Eye (tissue), 1 donor: ENCODE measurements around the gene EGLN1.
A peak's percentile ranks its signal among the peaks of the same experiment; 100 is the strongest.
"Not testable (repeated sequence)": the region's sequence is repeated elsewhere in the genome, so short reads cannot be mapped to it uniquely, and the experiment has no call there.

Experiments used
- DNase-seq: peaks from one replicate; pipeline ENCODE4 v3.0.0-alpha.2; 2015

EGLN1 gene

DNA sequence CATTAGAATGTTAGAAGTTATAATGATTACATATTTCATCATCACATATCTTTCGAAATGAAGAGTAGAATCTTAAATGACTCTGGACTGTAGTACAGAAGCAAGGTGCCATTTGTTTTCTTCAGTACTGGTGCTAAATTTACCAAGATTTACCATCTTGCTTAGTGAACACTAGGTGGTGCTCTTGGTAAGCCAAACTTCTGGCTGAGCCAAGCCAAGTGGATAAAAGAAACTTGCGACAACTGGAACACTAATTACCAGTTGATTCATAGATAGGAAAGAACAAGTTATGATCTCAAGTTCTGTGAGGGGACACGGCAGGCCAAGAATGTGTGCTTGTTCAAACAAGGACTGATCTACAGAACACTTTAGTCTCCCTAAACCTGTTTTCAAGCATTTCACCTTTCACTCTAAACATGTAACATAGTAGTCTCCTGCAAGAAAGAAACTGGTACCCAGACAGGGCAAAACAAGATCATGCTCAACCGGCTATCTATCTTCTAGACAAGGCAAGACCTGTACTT lies 64.2 kb downstream of the EGLN1 start:
- peak; percentile 86 for DNase-seq

DNA sequence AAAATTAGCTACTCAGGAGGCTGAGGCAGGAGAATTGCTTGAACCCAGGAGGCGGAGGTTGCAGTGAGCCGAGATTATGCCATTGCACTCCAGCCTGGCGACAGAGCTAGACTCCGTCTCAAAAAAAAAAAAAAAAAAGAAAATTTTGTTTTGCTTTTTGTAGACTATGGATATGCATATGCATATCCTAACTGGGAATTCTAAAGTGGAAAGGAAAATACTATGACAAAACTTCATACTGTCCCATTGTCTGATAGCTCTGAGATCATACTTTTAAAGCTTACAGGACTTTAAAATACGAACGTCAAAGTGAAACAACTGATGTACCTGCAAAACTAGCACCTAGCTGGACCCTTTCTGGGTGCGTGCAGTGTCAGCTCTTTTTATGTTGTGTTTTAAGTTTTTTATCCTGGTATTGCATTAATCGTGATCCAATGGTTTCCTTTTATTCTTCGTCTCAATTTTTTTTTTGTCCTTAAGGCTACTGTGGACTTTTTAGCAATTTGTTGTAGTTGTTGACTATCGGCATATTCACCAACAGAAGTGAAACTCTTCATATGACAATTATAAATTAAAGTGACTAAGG lies 64.8 kb downstream of the EGLN1 start:
- no peak for DNase-seq

DNA sequence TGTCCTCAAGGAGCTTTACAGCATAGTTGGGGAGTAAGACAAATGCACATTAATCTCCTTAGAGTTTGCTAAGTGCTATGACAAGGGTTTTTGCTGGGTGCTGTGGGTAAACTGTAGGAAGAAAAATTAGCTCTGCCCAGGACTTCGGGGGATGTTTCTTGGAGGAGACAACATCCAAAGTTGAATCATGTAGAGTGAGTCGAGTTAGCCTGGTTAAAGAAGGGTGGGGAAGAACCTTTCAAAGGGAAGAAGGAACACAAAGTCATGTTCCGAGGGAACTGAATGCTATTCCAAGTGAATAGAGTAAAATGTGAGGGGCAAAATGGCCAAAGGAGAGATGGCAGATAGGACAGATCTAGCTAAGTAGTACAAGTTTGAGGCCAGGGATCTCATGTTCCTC lies 66.9 kb downstream of the EGLN1 start:
- DNase-seq, result no peak

DNA sequence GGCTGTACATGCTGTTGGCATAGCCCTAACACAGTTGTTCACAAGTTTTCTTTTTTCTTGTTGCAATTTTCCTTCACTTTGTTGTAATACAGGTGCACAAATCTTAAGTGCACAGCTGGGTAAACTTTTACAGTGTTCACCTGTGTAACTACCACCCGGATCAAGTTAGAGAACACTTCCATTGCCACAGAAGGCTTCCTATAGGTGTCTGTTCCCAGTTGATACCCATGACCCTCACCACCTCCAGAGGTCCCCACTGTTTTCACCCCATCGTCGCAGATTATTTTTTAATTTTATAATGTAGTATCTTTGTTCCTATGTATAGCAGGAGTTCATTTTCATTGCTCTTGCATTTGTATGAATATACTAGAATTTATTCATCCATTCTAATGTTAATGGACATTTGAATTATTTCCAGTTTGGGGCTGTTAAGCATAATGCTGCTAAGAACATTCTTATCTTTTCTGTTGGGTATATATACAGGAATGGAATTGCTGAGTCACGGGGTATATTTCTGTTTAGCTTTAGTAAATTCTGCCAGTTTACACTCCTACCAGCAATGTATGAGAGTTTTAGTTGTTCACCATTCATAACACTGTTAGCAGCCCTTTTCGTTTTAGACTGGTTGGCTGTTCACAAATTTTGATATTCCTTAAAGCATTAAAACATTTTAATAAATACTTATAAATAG lies 67.6 kb downstream of the EGLN1 start:
- DNase-seq, result no peak

DNA sequence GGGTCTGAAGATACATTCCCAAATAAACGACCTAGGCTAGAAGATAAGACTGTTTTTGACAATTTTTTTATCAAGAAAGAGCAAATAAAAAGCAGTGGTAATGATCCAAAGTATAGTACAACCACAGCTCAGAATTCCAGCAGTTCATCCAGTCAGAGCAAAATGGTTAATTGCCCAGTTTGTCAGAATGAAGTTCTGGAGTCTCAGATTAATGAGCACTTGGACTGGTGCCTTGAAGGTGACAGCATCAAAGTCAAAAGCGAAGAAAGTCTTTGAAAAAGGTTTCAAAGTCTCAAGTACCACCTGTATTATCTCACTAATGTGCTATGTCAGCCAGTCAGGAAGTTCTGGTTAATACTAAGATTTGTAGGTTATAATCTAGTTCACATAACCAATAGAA lies 69.0 kb downstream of the EGLN1 start:
- no peak for DNase-seq

DNA sequence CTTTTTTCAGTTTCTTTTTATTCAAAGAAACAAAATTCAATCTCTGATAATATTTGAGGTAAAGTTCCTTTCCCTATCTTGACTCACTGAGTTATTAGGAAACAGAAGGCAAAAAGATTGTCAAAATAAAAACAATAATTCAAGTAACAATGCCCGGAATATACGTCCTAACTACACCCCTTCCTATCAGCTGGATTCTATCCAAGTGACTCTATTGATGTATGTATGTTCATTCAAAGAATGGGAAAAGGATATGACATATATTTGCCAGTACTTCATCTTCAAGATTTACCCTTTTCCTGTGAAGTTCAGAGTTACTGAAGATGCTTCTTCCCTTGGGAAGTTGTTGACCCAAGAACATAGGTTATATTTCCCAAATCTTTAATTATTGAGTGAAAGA lies 70.3 kb downstream of the EGLN1 start:
- DNase-seq, result no peak

DNA sequence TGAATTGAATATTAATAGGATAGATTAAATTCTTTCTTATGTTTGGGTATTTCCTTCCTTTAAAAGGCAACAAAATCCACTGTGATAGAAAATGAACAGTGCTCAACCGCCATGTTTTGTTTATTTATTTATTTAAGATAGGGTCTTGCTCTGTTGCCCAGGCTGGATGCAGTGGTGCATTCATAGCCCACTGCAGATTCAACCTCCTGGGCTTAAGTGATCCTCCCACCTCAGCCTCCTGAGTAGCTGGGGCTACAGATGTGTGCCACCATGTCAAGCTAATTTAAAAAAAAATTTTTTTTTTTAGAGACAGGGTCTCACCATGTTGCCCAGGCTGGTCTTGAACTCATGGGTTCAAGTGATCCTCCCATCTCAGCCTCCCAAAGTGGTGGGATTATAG lies 73.2 kb downstream of the EGLN1 start:
- not testable (repeated sequence) for DNase-seq

DNA sequence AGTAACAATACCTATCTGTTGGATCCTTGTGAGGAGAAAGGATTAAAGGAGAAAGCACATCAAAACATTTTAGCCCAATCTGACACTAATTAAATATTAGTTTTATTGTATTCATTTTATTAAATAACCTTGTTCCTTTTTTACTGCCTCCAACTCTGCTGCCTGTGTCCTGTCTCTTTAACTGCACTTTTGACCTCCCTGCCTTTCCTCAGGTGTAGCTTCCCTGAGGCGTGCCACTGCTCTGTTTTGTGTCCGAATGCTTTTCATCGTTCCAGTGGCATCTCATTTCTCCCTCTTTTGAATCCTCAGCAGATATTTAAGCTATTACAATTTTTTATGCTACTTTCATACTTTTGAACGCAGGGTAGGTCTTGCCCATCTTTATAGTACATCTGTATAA lies 73.6 kb downstream of the EGLN1 start:
- no peak for DNase-seq

DNA sequence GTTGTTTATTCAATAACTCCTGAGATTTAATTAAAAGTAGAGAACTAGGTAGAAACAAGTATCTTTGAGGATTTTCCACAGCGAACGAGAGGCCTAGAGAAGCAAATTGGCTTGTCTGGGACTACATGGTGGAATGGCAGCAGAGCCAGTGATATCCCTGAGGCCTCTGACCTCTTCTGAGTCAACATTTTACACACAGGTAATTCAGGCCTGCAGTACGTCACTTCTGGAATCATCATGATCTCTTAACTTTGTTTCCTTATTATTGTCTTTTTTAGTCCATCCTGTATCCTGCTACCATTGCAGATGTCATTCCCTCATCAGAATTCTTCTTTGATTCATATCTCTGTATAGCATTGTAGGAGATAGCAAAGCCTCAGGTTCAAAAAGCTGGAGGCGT lies 74.1 kb downstream of the EGLN1 start:
- DNase-seq, result no peak

DNA sequence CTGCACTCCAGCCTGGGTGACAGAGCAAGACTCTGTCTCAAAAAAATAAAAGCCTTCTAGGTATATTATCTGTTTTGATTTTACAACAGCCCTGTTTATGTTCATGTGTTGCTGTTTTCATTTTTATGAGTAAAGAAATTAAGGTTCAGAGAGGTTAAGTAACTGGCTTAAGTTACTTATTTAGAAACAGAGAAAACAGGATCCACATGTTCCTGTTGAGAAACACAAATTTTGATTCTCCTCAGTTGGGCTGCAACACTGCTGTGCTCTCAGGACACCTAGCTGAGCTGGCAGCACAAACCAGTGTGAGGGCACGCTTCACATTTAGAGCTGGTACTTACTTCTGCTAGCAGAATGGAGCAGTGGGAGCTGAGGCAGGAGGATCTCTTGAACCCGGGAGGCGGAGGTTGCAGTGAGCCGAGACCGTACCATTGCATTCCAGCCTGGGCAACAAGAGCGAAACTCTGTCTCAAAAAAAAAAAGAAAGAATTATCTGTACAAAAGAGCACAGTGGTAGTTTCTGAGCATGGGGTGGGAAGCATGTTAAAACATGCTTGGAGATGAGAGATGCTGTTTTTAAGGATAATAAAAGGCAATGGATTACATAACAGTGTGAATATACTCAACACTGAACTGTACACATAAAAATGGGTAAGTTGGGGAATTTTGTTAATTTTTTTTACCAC lies 81.6 kb downstream of the EGLN1 start:
- no peak for DNase-seq

DNA sequence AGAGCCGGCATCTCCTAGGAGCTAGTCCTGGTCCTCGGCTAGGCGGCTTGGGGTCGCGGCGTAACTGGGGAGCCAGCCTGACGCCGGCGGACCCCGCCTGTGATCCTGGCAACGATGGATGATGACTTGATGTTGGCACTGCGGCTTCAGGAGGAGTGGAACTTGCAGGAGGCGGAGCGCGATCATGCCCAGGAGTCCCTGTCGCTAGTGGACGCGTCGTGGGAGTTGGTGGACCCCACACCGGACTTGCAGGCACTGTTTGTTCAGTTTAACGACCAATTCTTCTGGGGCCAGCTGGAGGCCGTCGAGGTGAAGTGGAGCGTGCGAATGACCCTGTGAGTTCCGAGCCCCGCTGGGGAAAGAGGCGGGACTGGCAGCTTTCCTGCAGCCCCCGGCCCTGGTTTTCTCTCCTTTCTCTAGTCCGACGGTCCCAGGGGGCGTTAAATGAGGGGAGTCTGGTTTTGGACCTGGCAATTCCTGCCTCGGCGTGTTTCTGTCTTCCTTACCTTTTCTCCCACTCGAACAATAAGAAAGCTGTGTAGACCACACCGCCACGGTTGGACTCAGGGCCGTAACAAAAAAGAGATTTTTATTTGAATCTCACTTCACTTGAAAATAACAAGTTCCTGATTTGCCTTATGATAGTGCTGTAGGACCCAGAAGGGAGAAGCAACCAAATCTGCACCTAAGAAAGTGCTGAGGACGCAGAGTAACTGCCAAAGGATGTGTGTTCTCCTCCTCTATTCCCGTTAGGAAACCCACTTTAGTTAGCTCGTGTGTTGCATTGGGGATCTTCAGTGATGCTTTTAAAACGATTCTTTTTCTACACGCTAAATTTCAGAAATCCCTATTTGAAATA lies 83.6 kb downstream of the EGLN1 start, which contains the start of gene SPRTN:
Gene SPRTN, plus strand, starts transcription at position 24 of the 859 bp plus-strand sequence. Its CDS starts 91 bp downstream, at position 115.
- no peak for DNase-seq

DNA sequence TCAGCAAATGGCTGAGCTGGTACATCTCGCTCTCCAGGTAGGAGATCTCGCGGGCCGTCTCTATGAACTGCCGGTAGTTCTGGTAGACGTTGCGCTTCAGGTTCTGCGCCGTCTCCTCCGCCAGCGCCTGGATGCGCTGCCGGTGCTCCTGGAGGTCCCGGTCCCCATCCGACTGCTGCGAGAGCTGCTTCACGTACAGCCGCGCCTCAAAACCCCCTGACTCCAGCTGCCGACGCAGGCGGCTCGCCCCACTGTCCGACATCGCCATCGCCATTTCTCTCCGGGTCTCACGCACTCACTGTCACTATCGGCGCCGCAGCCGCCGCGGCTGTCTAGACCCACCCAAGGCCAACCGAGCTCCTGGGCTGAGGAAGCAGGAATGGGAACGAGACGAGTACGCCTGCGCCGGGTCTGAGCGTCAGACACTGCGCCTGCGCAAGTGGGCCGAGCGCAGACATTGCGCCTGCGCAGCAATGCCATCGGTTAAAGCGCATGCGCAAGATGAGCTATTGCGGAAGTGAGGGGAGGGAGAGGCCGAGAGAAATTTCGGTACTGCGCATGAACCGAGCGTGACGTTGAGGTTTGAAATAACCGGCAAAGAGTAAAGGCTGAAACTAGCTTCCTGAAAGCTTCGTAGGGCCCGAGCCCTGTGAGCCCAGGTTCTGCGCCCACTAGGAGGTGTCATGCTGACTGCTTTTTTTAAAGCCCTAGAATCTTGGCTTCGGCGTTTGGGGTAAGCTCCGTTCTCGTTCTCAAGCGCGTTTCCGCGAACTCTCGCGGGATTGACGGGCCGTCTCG lies 84.4 kb downstream of the EGLN1 start, which contains the start of gene EXOC8:
Gene EXOC8, minus strand, starts transcription at position 381 of the 798 bp plus-strand sequence. Its CDS starts 107 bp downstream, at position 274.
- DNase-seq, result peak; percentile 100

DNA sequence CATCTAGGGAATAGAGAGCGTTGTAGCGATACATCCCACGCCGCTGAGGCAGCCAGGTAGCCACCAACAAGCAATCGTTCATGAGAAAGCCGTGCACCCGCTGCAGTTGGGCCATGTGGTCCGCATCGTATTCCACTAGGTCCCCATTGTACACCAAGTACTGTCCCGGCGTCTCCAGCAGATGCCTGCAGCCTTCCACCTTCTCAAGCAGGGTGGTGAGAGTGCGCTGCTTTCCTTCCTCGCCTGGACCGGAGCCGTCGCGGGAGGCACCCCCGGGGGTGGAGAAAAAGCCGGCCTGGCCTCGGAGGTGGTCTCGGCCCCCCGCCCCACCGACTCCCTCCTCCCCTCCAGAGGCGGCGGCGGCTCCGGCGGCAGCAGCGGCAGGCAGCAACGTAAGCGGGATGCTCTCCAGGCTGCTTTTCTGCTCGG lies 85.0 kb downstream of the EGLN1 start:
- no peak for DNase-seq

DNA sequence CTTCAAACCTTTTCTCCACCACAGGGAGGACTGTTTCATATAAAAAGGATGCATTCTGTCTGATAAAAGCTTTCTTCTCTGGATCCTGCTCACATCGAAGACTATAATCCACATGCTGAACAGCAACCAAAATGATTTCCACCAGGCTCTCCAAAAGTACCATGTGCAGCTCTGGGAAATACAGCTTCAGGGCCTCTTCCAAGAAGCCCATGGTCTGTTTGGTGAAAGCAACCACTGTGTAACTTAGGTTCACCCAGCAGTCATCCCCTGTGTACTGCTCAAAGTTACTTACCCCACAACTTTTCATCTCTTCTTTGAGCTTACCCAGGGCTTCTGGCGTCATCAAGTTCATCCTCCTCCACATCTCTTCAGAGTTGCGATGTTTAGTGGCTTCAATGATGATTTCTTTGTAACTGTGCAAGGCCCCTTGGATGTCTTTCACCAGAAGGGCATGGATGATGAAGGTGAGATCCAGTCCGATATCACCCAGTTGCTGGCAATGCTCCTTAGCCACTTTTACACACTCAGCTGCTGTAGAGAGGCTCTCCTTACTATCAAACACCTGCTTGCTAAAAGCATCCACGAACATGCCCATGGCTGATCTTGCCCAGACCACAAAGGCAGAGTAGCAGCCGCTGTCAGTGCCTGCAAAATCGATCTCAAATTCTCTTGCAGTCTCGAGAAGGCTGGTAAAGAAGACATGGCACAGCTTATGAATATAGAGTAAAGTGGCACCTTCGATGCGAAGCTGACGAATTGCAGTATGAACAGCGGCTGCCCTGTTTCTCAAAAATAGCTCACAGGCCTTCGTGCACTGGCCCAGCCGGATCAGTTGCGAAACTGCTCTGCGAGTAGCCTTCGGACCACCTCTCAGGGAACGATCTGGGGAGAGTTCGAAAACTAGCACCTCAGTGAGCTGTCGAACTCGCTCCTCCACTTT lies 86.2 kb downstream of the EGLN1 start:
- no peak for DNase-seq

DNA sequence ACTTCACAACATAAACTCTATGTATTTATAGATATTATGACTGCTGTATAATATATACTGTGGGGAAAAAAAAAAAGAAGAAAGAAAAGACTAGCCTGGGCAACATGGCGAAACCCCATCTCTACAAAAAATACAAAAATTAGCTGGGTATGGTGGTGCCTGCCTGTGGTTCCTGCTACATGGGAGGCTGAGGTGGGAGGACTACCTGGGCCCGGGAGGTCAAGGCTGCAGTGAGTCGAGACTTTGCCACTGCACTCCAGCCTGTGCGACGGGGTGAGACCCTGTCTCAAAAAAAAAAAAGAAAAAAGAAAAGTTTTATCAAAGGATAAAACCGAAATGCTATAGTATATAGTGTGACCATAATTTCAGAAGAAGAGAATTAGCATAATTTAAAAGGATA lies 87.1 kb downstream of the EGLN1 start:
- DNase-seq, result no peak

DNA sequence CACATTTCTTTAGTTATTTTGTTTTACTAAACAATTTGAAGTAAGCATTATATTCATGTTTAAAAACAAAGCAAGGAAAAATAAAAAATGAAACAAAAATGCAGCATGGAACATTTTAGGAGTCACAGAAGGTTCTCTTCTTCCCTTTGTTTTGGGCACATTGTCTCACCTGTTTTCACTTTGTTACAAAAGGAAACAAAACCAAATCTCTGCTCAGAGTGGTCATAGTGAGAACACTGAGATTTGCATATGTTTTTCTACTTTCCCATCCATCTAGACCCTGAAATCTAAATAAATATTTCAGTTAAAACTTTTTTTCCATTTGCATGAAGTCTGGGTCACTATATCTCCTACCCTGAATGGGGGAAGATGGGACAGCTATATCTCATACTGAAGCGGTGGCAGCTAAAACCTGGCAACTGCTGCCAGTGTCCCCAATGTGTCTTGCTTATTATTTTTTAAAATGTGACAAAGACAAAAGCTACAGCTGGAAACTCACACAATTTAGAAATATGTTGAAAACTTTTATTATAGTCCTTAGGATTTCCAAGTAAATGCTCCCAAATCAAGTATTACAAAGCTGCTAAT lies 87.9 kb downstream of the EGLN1 start:
- no peak for DNase-seq

DNA sequence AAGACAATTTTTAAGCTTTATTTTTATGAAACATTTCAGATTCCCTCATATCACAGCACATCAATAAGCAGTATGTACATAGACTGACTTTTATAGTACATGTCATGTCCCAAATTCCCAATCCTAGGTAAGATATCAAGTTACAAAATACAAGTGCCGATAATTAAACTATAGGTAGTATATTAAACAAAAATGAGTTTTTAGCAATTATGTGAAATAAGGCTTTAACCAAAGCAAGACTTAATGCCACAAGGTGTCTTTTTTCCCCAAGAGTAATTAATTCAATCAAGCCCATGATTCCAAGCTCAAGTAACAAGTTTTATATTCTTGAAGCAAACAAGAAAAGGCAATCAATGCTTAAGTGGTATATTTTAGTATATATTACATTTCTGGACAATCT lies 89.3 kb downstream of the EGLN1 start:
- DNase-seq, result no peak

DNA sequence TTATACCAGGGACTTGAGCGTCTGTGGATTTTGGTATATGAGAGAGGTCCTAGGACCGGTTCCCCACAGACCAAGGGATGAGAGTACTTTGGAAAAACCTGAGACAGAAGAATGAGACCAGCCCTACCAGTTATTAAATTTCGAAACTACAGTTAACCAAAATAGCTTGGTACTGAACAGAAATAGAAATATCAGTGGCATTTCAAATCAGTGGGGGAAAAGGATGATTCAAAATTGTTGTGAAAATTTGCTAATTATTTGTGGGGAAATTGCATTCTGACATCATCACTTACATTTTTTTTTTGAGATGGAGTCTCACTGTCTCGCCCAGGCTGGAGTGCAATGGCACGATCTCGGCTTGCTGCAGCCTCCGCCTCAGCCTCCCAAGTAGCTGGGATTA lies 92.6 kb downstream of the EGLN1 start:
- no peak for DNase-seq

DNA sequence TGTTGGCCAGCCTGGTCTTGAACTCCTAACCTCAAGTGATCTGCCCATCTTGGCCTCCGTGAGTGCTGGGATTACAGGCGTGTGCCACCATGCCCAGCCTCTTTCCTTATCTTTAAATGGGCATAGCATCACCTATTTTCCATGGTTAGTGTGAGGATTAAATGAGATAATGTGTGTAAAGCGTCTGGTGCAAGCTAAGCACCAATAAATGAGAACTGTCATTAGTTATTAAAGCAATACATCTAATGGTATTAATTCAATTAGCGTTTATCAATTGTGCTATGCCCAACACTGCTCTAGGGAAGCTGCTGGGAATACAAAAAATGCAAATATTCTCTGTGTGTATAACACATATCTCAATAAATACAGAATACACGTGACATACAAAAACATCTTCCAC lies 94.5 kb downstream of the EGLN1 start:
- DNase-seq, result no peak

DNA sequence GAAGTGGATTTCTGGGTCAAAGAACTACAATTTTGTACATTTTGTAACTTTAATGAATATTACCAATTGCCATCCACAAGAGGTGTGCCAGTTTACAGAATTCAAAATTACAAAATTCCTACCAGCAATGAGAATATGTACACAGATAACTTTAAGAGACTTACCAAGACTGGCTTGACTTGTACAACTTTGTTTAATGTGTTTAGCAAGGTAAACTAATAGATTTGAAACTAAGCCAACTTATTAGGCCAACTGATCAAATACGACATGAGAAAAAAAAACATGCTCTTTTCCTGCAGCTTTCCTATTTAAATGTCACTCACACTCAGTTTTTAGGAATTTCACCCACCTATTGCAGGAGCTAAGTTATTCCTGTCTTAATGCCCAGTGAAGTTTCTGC lies 95.8 kb downstream of the EGLN1 start:
- DNase-seq, result no peak
